Putamen (tissue), 1 donor: ENCODE results near the gene IQGAP1.

ENCODE experiments used
- DNase-seq: peaks from one replicate; pipeline ENCODE4 v3.0.0-alpha.2; 2016; ENCODE audit warnings: low spot score

IQGAP1 gene

GRCh38 chr15:90531147-90531546, 143.1 kb downstream of the IQGAP1 start:
- no peak for DNase-seq

GRCh38 chr15:90535254-90535653, 147.2 kb downstream of the IQGAP1 start:
- no peak for DNase-seq

- DNase-seq, result no peak
Observed at GRCh38 chr15:90539789-90540188, 151.7 kb downstream of the IQGAP1 start.

GRCh38 chr15:90540768-90541167, 152.7 kb downstream of the IQGAP1 start:
- no peak for DNase-seq

- no peak for DNase-seq
Observed at GRCh38 chr15:90545095-90545494, 157.1 kb downstream of the IQGAP1 start.

- DNase-seq, result no peak
Observed at GRCh38 chr15:90547540-90547939, 159.5 kb downstream of the IQGAP1 start.

- DNase-seq, result no peak
Observed at GRCh38 chr15:90550919-90551318, 162.9 kb downstream of the IQGAP1 start.
